Measurements from ENCODE around the gene SPACA6. TPM values are rescaled to one million over a fixed set of nuclear protein-coding genes. Genes with fewer than 3 reads are reported as not detected.
A peak's percentile ranks its signal among the peaks of the same experiment; 100 is the strongest.

SPACA6 gene
- total and polyA plus RNA-seq, 9 donors = 6.4 to 93.2 (median 45.2) TPM

GRCh38 chr19:51716925-51717324 lies 23.8 kb downstream of the SPACA6 start:
- TF ChIP-seq EP300 (IDR thresholded peaks at IDR 0.05) (no peak), POLR2A (IDR thresholded peaks at IDR 0.05) (no peak), CTCF (IDR thresholded peaks at IDR 0.05) (no peak)
- Histone ChIP-seq H3K4me1 (ENCODE audit: insufficient read depth) (peaks cover 5% of the 10 kb centered on the region), H3K36me3 (no peaks in the 10 kb centered on the region), H3K27me3 (no peaks in the 10 kb centered on the region), H3K27ac (no peak overlapping the region), H3K9me3 (no peaks in the 10 kb centered on the region), H3K4me3 (no peak overlapping the region)
- intact Hi-C loops (cut with DNase I) = loop anchor here in 1 of 4 donors (10.0 kb wide), 1 partner anchor 58 kb away; no protein-coding TSS in a partner anchor
- 84 to 89% (median 87%) methylated on average over 11 of the region's 11 CpGs for WGBS, 3 donors
- DNase-seq = no peak

- intact Hi-C loops (cut with DNase I) = loop anchor here in 1 of 4 donors (10.0 kb wide), 1 partner anchor 55 kb away; no protein-coding TSS in a partner anchor
- H3K27me3 ChIP-seq = no peaks in the 10 kb centered on the region
Measured at GRCh38 chr19:51719251-51719988, 26.3 kb downstream of the SPACA6 start.

GRCh38 chr19:51721905-51722304 lies 28.8 kb downstream of the SPACA6 start:
- Histone ChIP-seq H3K27ac (no peak overlapping the region), H3K36me3 (no peaks in the 10 kb centered on the region), H3K27me3 (no peaks in the 10 kb centered on the region), H3K9me3 (no peaks in the 10 kb centered on the region), H3K4me3 (no peak overlapping the region), H3K4me1 (ENCODE audit: insufficient read depth) (peaks cover 6% of the 10 kb centered on the region)
- intact Hi-C loops (cut with DNase I) = no loop called here
- TF ChIP-seq POLR2A (IDR thresholded peaks at IDR 0.05) = no peak
- 79 to 81% (median 80%) methylated on average over 7 of the region's 7 CpGs for WGBS, 3 donors
- DNase-seq = no peak

More at GRCh38 chr19:51719251-51719988, 26.3 kb downstream of the SPACA6 start:
- WGBS, 3 donors = 4 to 7% (median 6%) methylated on average over 78 to 83 of the region's 83 CpGs
- Histone ChIP-seq H3K27ac (peak overlapping the region in 1 of 2 donors; percentile 22), H3K9me3 (no peaks in the 10 kb centered on the region), H3K4me1 (ENCODE audit: insufficient read depth) (peaks cover 5% of the 10 kb centered on the region), H3K36me3 (no peaks in the 10 kb centered on the region), H3K4me3 (peak overlapping the region; percentile 35)
- DNase-seq = peak in 2 of 5 donors; percentile 37 to 52
- TF ChIP-seq POLR2A (IDR thresholded peaks at IDR 0.05) (no peak), CTCF (IDR thresholded peaks at IDR 0.05) (no peak), EP300 (IDR thresholded peaks at IDR 0.05) (no peak)

- H3K9me3 ChIP-seq = no peaks in the 10 kb centered on the region
- no peak overlapping the region for H3K4me3 ChIP-seq
- H3K27me3 ChIP-seq = no peaks in the 10 kb centered on the region
- no peak for DNase-seq
- peaks cover 6% of the 10 kb centered on the region for H3K4me1 ChIP-seq (ENCODE audit: insufficient read depth)
- no peak for TF ChIP-seq EP300 (IDR thresholded peaks at IDR 0.05)
- no peak for TF ChIP-seq POLR2A (IDR thresholded peaks at IDR 0.05)
- no peak for TF ChIP-seq CTCF (IDR thresholded peaks at IDR 0.05)
- intact Hi-C loops (cut with DNase I) = no loop called here
- H3K36me3 ChIP-seq = no peaks in the 10 kb centered on the region
- no peak overlapping the region for H3K27ac ChIP-seq
- WGBS, 3 donors = 74 to 79% (median 75%) methylated on average over 2 of the region's 2 CpGs
Measured at GRCh38 chr19:51722492-51722891, 29.4 kb downstream of the SPACA6 start.

GRCh38 chr19:51724543-51724942 lies 31.4 kb downstream of the SPACA6 start:
- Histone ChIP-seq H3K36me3 (no peaks in the 10 kb centered on the region), H3K27ac (peak overlapping the region; percentile 7 to 36), H3K4me3 (no peak overlapping the region), H3K4me1 (ENCODE audit: insufficient read depth) (peaks cover 4% of the 10 kb centered on the region), H3K9me3 (no peaks in the 10 kb centered on the region), H3K27me3 (no peaks in the 10 kb centered on the region)
- no peak for TF ChIP-seq POLR2A (IDR thresholded peaks at IDR 0.05)
- no peak for TF ChIP-seq CTCF (IDR thresholded peaks at IDR 0.05)
- no peak for TF ChIP-seq EP300 (IDR thresholded peaks at IDR 0.05)
- WGBS, 3 donors = 10 to 26% (median 17%) methylated on average over 15 of the region's 15 CpGs
- intact Hi-C loops (cut with DNase I) = no loop called here
- DNase-seq = peak in 4 of 5 donors; percentile 44 to 62 (median 54)

Measured in ovary (tissue), 9 donors.